Caco-2 (cell line): ENCODE measurements around the gene ANAPC5. TPM values are rescaled to one million over a fixed set of nuclear protein-coding genes. Genes with fewer than 3 reads are reported as not detected.

Experiments
- BruUV-seq: library from RNA; stranded (reverse); fragments of 400-500 nt; replicated peaks from 2 replicates; lab custom pipeline; 2021; lab: Mats Ljungman, UMichigan
- CTCF ChIA-PET: fragments of 300-600 bp; sonication (Branson Sonifier 250); formaldehyde crosslinking; loops from one replicate; lab custom pipeline; 2022; ENCODE audit warnings: antibody characterized with exemption; lab: Charles Lee
- POLR2A ChIA-PET: fragments of 300-600 bp; sonication (Branson Sonifier 250); formaldehyde crosslinking; loops from one replicate; lab custom pipeline; 2022; ENCODE audit warnings: antibody characterized with exemption; lab: Charles Lee
- DNase-seq, 2 experiments: peaks; one replicate each; pipeline versions ENCODE4 v3.0.0 to v3.0.0-alpha.2; 2020 to 2022
- H3K27me3 ChIP-seq: replicated peaks from 2 replicates; pipeline ENCODE4 v1.6.0; 2011; ENCODE audit warnings: low read length; ENCODE audit not compliant: control insufficient read depth, insufficient read depth
- H3K36me3 ChIP-seq: 2 replicates; pipeline ENCODE4 v1.5.1; 2011; ENCODE audit warnings: low read length; ENCODE audit not compliant: control insufficient read depth, insufficient read depth
- H3K4me1 ChIP-seq: fragments of 250-450 bp; sonication (Bioruptor Pico); 2 replicates; pipeline ENCODE4 v1.5.1; 2020; ENCODE audit warnings: mild to moderate bottlenecking
- H3K4me3 ChIP-seq: 2 replicates; pipeline ENCODE4 v1.5.1; 2011; ENCODE audit warnings: low read depth, mild to moderate bottlenecking, control low read depth, low read length
- H3K9me3 ChIP-seq: fragments of 250-450 bp; sonication (Bioruptor Pico); 2 replicates; pipeline ENCODE4 v1.5.1; 2020; ENCODE audit warnings: mild to moderate bottlenecking, moderate library complexity
- H3K27ac Mint-ChIP-seq: one replicate; pipeline ENCODE4 v1.8.0; 2022; ENCODE audit warnings: mixed read lengths; ENCODE audit not compliant: unreplicated experiment
- H3K27me3 Mint-ChIP-seq: one replicate; pipeline ENCODE4 v1.8.0; 2022; ENCODE audit warnings: mixed read lengths; ENCODE audit not compliant: insufficient read depth, unreplicated experiment
- H3K36me3 Mint-ChIP-seq: one replicate; pipeline ENCODE4 v1.8.0; 2022; ENCODE audit warnings: mild to moderate bottlenecking, mixed read lengths; ENCODE audit not compliant: insufficient read depth, unreplicated experiment
- H3K4me1 Mint-ChIP-seq: one replicate; pipeline ENCODE4 v1.8.0; 2022; ENCODE audit warnings: low read depth, mixed read lengths; ENCODE audit not compliant: unreplicated experiment
- H3K4me3 Mint-ChIP-seq: one replicate; pipeline ENCODE4 v1.8.0; 2022; ENCODE audit warnings: mild to moderate bottlenecking, moderate library complexity, mixed read lengths; ENCODE audit not compliant: unreplicated experiment
- H3K9me3 Mint-ChIP-seq: one replicate; pipeline ENCODE4 v1.8.0; 2022; ENCODE audit warnings: mixed read lengths; ENCODE audit not compliant: unreplicated experiment
- intact Hi-C: fragments of 100-400 bp; cut with micrococcal nuclease; formaldehyde crosslinking; loops from one replicate; pipeline ENCODE4 v1.10.0; 2022; ENCODE audit not compliant: unreplicated experiment
- total RNA-seq: library from RNA; stranded (reverse); gene quantifications from 2 replicates; pipeline ENCODE4 v1.2.3, GENCODE V29; 2022
- TF ChIP-seq, protein P1 (sequence below), 2 experiments: fragments of 200-600 bp in 1 of 2; IDR thresholded peaks; 1 replicate in 1 of 2; 2 replicates in 1 of 2; pipeline versions ENCODE4 v1.5.1 to v1.8.0; 2011 to 2022; ENCODE audit warnings: antibody characterized with exemption in 1 of 2, control low read depth in 1 of 2, inconsistent platforms in 1 of 2, low read depth in 1 of 2, low read length in 1 of 2, mild to moderate bottlenecking in 1 of 2, moderate library complexity in 1 of 2; ENCODE audit not compliant: insufficient read depth in 1 of 2, severe bottlenecking in 1 of 2, unreplicated experiment in 1 of 2

The ANAPC5 gene
- total RNA-seq, 1 experiment from 2014 or later, result 106 TPM

DNA sequence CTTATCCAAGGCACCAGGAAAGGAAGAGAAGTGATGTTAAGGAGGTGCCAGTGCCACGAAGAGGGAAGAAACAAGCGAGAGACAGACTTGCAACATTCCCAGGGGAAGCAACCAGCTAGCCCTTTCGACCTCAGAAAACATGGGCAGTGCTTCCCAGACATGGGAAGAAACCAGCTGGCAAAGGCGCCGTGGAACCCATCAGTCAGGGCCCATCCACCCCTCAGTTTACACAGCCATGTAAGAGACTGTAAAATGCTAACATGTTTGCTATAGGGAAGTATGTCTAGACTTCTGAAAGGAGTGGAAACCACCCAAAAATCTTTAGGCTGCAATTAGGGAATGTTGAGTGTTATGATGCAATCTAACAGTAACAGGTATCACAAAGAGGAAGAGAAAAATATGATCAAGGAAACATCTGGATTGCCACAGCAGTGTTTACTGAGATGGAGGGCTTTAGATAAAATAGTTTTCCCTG lies 26.3 kb downstream of the ANAPC5 start:
- POLR2A ChIA-PET, result no interaction called here
- peaks cover 73% of the 10 kb centered on the region for H3K36me3 Mint-ChIP-seq
- Histone ChIP-seq H3K27me3 (no peaks in the 10 kb centered on the region), H3K36me3 (peaks cover 2% of the 10 kb centered on the region), H3K4me1 (no peaks in the 10 kb centered on the region), H3K4me3 (no peak overlapping the region), H3K9me3 (no peaks in the 10 kb centered on the region)
- H3K27me3 Mint-ChIP-seq, result no peaks in the 10 kb centered on the region
- BruUV-seq, result no TSS peak
- intact Hi-C loops, result no loop called here
- no peaks in the 10 kb centered on the region for H3K9me3 Mint-ChIP-seq
- H3K4me3 Mint-ChIP-seq, result no peak overlapping the region
- peak in 1 of 2 experiments; percentile 26 for DNase-seq
- TF ChIP-seq, protein P1, sequence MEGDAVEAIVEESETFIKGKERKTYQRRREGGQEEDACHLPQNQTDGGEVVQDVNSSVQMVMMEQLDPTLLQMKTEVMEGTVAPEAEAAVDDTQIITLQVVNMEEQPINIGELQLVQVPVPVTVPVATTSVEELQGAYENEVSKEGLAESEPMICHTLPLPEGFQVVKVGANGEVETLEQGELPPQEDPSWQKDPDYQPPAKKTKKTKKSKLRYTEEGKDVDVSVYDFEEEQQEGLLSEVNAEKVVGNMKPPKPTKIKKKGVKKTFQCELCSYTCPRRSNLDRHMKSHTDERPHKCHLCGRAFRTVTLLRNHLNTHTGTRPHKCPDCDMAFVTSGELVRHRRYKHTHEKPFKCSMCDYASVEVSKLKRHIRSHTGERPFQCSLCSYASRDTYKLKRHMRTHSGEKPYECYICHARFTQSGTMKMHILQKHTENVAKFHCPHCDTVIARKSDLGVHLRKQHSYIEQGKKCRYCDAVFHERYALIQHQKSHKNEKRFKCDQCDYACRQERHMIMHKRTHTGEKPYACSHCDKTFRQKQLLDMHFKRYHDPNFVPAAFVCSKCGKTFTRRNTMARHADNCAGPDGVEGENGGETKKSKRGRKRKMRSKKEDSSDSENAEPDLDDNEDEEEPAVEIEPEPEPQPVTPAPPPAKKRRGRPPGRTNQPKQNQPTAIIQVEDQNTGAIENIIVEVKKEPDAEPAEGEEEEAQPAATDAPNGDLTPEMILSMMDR (IDR thresholded peaks at IDR 0.05; ENCODE audit: insufficient read depth in 1 of 2, low read depth in 1 of 2, low read length in 1 of 2, severe bottlenecking in 1 of 2, unreplicated experiment in 1 of 2), result no peak
- CTCF ChIA-PET, result no interaction called here
- peaks cover 6% of the 10 kb centered on the region for H3K4me1 Mint-ChIP-seq
- no peak overlapping the region for H3K27ac Mint-ChIP-seq

DNA sequence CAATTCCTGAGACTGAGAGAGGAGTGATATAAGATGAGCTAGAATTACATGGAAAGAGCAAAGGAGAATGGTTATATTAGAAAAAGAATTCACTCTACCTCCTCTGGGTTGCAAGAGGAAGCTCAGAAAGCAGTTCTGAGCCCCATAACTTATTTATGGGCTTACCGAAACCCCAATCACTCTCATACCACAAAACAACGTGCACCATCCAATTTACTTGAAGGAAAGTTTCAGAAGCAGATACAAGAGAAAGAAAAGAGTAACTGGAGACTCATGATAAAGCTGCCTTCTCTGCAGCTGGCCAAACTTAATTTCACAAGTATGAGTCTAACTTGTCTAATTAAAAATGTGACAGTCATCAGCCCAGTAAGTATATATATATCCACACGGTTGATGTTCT lies 28.3 kb downstream of the ANAPC5 start:
- no peaks in the 10 kb centered on the region for H3K27me3 Mint-ChIP-seq
- ChIA-PET CTCF (no interaction called here), POLR2A (no interaction called here)
- Histone ChIP-seq H3K9me3 (no peaks in the 10 kb centered on the region), H3K4me1 (no peaks in the 10 kb centered on the region), H3K4me3 (no peak overlapping the region), H3K27me3 (no peaks in the 10 kb centered on the region), H3K36me3 (peaks cover 2% of the 10 kb centered on the region)
- H3K4me3 Mint-ChIP-seq, result no peak overlapping the region
- H3K36me3 Mint-ChIP-seq, result peaks cover 64% of the 10 kb centered on the region
- intact Hi-C loops, result no loop called here
- H3K27ac Mint-ChIP-seq, result no peak overlapping the region
- no peak for DNase-seq
- BruUV-seq, result no TSS peak
- TF ChIP-seq, protein P1 (IDR thresholded peaks at IDR 0.05; ENCODE audit: insufficient read depth in 1 of 2, low read depth in 1 of 2, low read length in 1 of 2, severe bottlenecking in 1 of 2, unreplicated experiment in 1 of 2), result no peak
- H3K4me1 Mint-ChIP-seq, result peaks cover 6% of the 10 kb centered on the region
- H3K9me3 Mint-ChIP-seq, result no peaks in the 10 kb centered on the region

- Mint-ChIP-seq H3K36me3 (peaks cover 53% of the 10 kb centered on the region), H3K4me1 (no peaks in the 10 kb centered on the region), H3K27me3 (no peaks in the 10 kb centered on the region), H3K4me3 (no peak overlapping the region), H3K9me3 (no peaks in the 10 kb centered on the region), H3K27ac (no peak overlapping the region)
- CTCF ChIA-PET, result interaction anchor here (0.6 kb wide), 1 partner anchor 113 kb away, joined by 3 read pairs; no protein-coding TSS in a partner anchor
- H3K4me3 ChIP-seq, result no peak overlapping the region
- H3K27me3 ChIP-seq, result no peaks in the 10 kb centered on the region
- POLR2A ChIA-PET, result no interaction called here
- no peaks in the 10 kb centered on the region; the same call in 1 of the 2 replicates for H3K36me3 ChIP-seq
- no peaks in the 10 kb centered on the region; the same call in 1 of the 2 replicates for H3K4me1 ChIP-seq
- BruUV-seq, result no TSS peak
- intact Hi-C loops, result no loop called here
- DNase-seq, result no peak
- TF ChIP-seq, protein P1 (IDR thresholded peaks at IDR 0.05; ENCODE audit: insufficient read depth in 1 of 2, low read depth in 1 of 2, low read length in 1 of 2, severe bottlenecking in 1 of 2, unreplicated experiment in 1 of 2), result no peak
- no peaks in the 10 kb centered on the region for H3K9me3 ChIP-seq
Observed at GRCh38 chr12:121318121-121318520, 34.1 kb downstream of the ANAPC5 start.
